Keratinocyte (primary cell): Measurements from ENCODE around the gene CRACR2B. TPM values are rescaled to one million over a fixed set of nuclear protein-coding genes. Genes with fewer than 3 reads are reported as not detected.

ENCODE experiments used
- DNase-seq: peaks from one replicate; pipeline ENCODE4 v3.0.0-alpha.2; 2011; ENCODE audit warnings: low read depth, missing footprints, low spot score
- FAIRE-seq: peaks from 2 replicates; lab custom pipeline; 2011; peaks lifted over from hg19 to GRCh38; lab: Jason Lieb, UNC
- H2AFZ ChIP-seq: 2 replicates; pipeline ENCODE4 v1.6.0; 2012; ENCODE audit warnings: low read length, control low read depth, inconsistent platforms; ENCODE audit not compliant: control insufficient read depth
- H3K27ac ChIP-seq: 2 replicates; pipeline ENCODE4 v1.5.1; 2011; ENCODE audit warnings: low read length; ENCODE audit not compliant: control insufficient read depth, insufficient read depth
- H3K27me3 ChIP-seq: 3 replicates; pipeline ENCODE4 v1.6.0; 2011; ENCODE audit warnings: low read length; ENCODE audit not compliant: control insufficient read depth, insufficient read depth; ENCODE audit errors: extremely low read depth
- H3K36me3 ChIP-seq, 2 experiments: 2 replicates in 1 of 2; 3 replicates in 1 of 2; pipeline ENCODE4 v1.5.1; 2011; ENCODE audit warnings: low read length in 2 of 2, mild to moderate bottlenecking in 1 of 2; ENCODE audit not compliant: control insufficient read depth in 2 of 2, insufficient read depth in 2 of 2; ENCODE audit errors: extremely low read depth in 1 of 2
- H3K4me1 ChIP-seq: 3 replicates; pipeline ENCODE4 v1.5.1; 2011; ENCODE audit warnings: low read length; ENCODE audit not compliant: control insufficient read depth, insufficient read depth; ENCODE audit errors: extremely low read depth
- H3K4me2 ChIP-seq: 3 replicates; pipeline ENCODE4 v1.6.0; 2011; ENCODE audit warnings: low read depth, low read length; ENCODE audit not compliant: control insufficient read depth, insufficient read depth; ENCODE audit errors: extremely low read depth
- H3K4me3 ChIP-seq, 3 experiments: fragments of 200-600 bp in 1 of 3; sonication (generic) in 1 of 3; 2 replicates in 2 of 3; 3 replicates in 1 of 3; pipeline ENCODE4 v1.5.1; 2011 to 2016; ENCODE audit warnings: low read length in 3 of 3, mild to moderate bottlenecking in 3 of 3, control low read depth in 2 of 3, inconsistent platforms in 1 of 3, low read depth in 1 of 3, mixed read lengths in 1 of 3, mixed run types in 1 of 3, moderate library complexity in 1 of 3; ENCODE audit not compliant: control insufficient read depth in 2 of 3, insufficient read depth in 2 of 3; ENCODE audit errors: extremely low read depth in 1 of 3
- H3K79me2 ChIP-seq: 2 replicates; pipeline ENCODE4 v1.6.0; 2012; ENCODE audit warnings: low read length; ENCODE audit not compliant: control insufficient read depth, insufficient read depth
- H3K9ac ChIP-seq: 3 replicates; pipeline ENCODE4 v1.6.0; 2011; ENCODE audit warnings: low read length; ENCODE audit not compliant: control insufficient read depth, insufficient read depth; ENCODE audit errors: extremely low read depth
- H3K9me1 ChIP-seq: 3 replicates; pipeline ENCODE4 v1.6.0; 2011; ENCODE audit warnings: low read length; ENCODE audit not compliant: control insufficient read depth, insufficient read depth; ENCODE audit errors: extremely low read depth
- H3K9me3 ChIP-seq: 2 replicates; pipeline ENCODE4 v1.5.1; 2012; ENCODE audit warnings: low read depth, low read length; ENCODE audit not compliant: control insufficient read depth
- H4K20me1 ChIP-seq: 3 replicates; pipeline ENCODE4 v1.6.0; 2011; ENCODE audit warnings: low read length; ENCODE audit not compliant: control insufficient read depth, insufficient read depth; ENCODE audit errors: extremely low read depth
- EZH2 ChIP-seq: IDR thresholded peaks from one replicate; pipeline ENCODE4 v1.6.1; 2012; ENCODE audit warnings: inconsistent platforms, mild to moderate bottlenecking, low read length, moderate library complexity
- dilution Hi-C: fragments of 300-500 bp; cut with MboI; formaldehyde crosslinking; loops from one replicate; pipeline ENCODE4 v1.7.0; 2020; ENCODE audit warnings: low sequenced_read_pairs; ENCODE audit not compliant: extremely low pct_ligation_motif_present
- polyA plus RNA-seq, 5 experiments: library from polyadenylated mRNA; depleted of rRNA in 3 of 5; stranded (reverse) in 3 of 5; stranded (forward) in 1 of 5; unstranded in 1 of 5; fragments of >200 nt; gene quantifications; 1 replicate in 1 of 5; 2 replicates in 3 of 5; 3 replicates in 1 of 5; pipeline versions ENCODE4 v1.2.1 to v1.2.3, GENCODE V29; 2011 to 2012; ENCODE audit warnings: missing spikeins in 2 of 5, low read depth in 1 of 5, low replicate concordance in 1 of 5
- TF ChIP-seq, protein P1 (sequence below), 3 experiments: IDR thresholded peaks in 1 of 3; conservative IDR thresholded peaks in 1 of 3; optimal IDR thresholded peaks in 1 of 3; 2 replicates in 2 of 3; 3 replicates in 1 of 3; pipeline versions ENCODE3 to v1.5.1; 2011; ENCODE audit warnings: low read length in 3 of 3, mild to moderate bottlenecking in 3 of 3, moderate library complexity in 2 of 3, control low read depth in 1 of 3, inconsistent platforms in 1 of 3; ENCODE audit not compliant: insufficient read depth in 2 of 3; ENCODE audit errors: extremely low read depth in 1 of 3

Gene CRACR2B
- polyA plus RNA-seq, 1 donor (not counting 4 experiments of a cell fraction or from before 2014, with no cell fraction given) = 0.17 TPM

DNA sequence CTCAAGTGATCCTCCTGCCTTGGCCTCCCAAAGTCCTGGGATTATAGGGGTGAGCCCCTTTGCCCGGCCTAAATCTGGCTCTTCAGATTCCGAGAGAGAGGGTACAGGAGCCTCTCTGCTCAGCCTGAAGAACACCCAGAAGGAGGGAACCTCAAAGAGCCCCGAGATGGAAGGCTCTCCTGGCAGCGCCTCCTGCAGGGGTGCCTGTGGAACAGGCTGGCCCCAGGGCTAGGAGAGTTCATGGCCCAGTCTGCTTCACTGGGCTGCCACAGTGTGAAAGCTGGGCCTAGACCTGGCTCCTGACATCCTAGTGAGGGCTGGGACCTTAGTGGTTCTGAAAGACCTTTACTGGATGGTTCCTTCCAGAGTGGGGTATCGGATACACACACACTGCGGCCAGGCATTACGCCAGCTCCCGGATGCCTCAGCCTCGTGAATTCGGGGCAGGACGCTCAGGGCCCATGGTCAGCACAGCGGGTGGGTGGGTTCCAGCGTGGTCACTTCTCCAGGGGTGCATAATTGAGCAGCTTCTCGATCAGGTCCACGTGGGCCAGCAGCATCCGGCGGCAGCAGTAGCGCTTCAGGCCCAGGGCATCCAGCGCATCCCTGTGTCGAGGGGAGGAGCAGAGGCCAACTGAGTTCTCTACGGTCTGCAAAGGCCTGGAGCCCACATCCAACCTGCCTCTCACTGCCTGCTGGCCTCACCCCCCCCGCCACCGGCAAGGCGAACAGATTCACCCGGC, 12.3 kb downstream of the CRACR2B start:
- H3K36me3 ChIP-seq = peaks cover 28 to 30% of the 10 kb centered on the region in 2 experiments
- no peak overlapping the region for H2AFZ ChIP-seq
- H4K20me1 ChIP-seq = peaks cover 20% of the 10 kb centered on the region
- H3K27me3 ChIP-seq = no peaks in the 10 kb centered on the region
- H3K4me3 ChIP-seq = peak overlapping the region; percentile 92 to 96 (median 95)
- peak overlapping the region; percentile 82 for H3K4me2 ChIP-seq
- H3K9me1 ChIP-seq = peaks cover 3% of the 10 kb centered on the region
- no peaks in the 10 kb centered on the region for H3K9me3 ChIP-seq
- dilution Hi-C loops = no loop called here
- DNase-seq (no peak), FAIRE-seq (no peak)
- peak overlapping the region; percentile 90 for H3K9ac ChIP-seq
- H3K4me1 ChIP-seq = peaks cover 34% of the 10 kb centered on the region
- H3K79me2 ChIP-seq = peaks cover 63% of the 10 kb centered on the region
- H3K27ac ChIP-seq = no peak overlapping the region
- TF ChIP-seq, protein P1, sequence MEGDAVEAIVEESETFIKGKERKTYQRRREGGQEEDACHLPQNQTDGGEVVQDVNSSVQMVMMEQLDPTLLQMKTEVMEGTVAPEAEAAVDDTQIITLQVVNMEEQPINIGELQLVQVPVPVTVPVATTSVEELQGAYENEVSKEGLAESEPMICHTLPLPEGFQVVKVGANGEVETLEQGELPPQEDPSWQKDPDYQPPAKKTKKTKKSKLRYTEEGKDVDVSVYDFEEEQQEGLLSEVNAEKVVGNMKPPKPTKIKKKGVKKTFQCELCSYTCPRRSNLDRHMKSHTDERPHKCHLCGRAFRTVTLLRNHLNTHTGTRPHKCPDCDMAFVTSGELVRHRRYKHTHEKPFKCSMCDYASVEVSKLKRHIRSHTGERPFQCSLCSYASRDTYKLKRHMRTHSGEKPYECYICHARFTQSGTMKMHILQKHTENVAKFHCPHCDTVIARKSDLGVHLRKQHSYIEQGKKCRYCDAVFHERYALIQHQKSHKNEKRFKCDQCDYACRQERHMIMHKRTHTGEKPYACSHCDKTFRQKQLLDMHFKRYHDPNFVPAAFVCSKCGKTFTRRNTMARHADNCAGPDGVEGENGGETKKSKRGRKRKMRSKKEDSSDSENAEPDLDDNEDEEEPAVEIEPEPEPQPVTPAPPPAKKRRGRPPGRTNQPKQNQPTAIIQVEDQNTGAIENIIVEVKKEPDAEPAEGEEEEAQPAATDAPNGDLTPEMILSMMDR (optimal IDR thresholded peaks at IDR 0.05 in 1 of 3, IDR thresholded peaks at IDR 0.05 in 1 of 3, conservative IDR thresholded peaks at IDR 0.05 in 1 of 3; ENCODE audit: extremely low read depth in 1 of 3, insufficient read depth in 2 of 3, low read length in 3 of 3) = peak in 2 of 3 experiments; percentile 63 to 74
- TF ChIP-seq EZH2 = no peak

DNA sequence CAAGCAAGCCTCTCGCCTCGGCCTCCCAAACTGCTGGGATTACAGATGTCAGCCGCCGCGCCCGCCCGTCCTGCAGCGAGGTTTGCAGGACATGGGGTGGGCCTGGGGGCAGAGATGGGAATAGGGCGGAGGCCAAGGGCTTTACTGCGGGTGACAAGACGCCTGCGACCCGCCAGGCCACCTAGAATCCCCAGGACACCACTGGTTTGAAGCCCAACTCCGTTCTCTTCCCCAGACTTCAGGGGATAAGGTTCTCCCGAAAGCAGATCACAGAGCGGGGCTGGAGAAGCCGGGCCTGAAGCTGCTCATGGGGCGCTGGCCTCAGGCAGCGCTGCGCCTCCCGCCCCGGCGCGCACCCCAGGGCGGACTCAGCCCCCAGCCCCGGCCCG, 14.3 kb downstream of the CRACR2B start:
- no peak for FAIRE-seq
- H3K36me3 ChIP-seq = peaks cover 23 to 30% of the 10 kb centered on the region in 2 experiments
- no peaks in the 10 kb centered on the region for H3K27me3 ChIP-seq
- H2AFZ ChIP-seq = no peak overlapping the region
- peaks cover 54% of the 10 kb centered on the region for H3K79me2 ChIP-seq
- H3K4me3 ChIP-seq = peak overlapping the region; percentile 92 to 96 (median 95)
- peak overlapping the region; percentile 83 for H3K27ac ChIP-seq
- no peak for DNase-seq
- no peak for TF ChIP-seq EZH2
- TF ChIP-seq, protein P1 (optimal IDR thresholded peaks at IDR 0.05 in 1 of 3, IDR thresholded peaks at IDR 0.05 in 1 of 3, conservative IDR thresholded peaks at IDR 0.05 in 1 of 3; ENCODE audit: extremely low read depth in 1 of 3, insufficient read depth in 2 of 3, low read length in 3 of 3) = no peak
- H3K9me3 ChIP-seq = no peaks in the 10 kb centered on the region
- peak overlapping the region; percentile 82 for H3K4me2 ChIP-seq
- H3K9ac ChIP-seq = peak overlapping the region; percentile 90
- peaks cover 50% of the 10 kb centered on the region for H3K4me1 ChIP-seq
- dilution Hi-C loops = no loop called here
- H4K20me1 ChIP-seq = peaks cover 19% of the 10 kb centered on the region
- H3K9me1 ChIP-seq = peaks cover 6% of the 10 kb centered on the region
